Measurements from ENCODE around the gene INAVA.

DNA sequence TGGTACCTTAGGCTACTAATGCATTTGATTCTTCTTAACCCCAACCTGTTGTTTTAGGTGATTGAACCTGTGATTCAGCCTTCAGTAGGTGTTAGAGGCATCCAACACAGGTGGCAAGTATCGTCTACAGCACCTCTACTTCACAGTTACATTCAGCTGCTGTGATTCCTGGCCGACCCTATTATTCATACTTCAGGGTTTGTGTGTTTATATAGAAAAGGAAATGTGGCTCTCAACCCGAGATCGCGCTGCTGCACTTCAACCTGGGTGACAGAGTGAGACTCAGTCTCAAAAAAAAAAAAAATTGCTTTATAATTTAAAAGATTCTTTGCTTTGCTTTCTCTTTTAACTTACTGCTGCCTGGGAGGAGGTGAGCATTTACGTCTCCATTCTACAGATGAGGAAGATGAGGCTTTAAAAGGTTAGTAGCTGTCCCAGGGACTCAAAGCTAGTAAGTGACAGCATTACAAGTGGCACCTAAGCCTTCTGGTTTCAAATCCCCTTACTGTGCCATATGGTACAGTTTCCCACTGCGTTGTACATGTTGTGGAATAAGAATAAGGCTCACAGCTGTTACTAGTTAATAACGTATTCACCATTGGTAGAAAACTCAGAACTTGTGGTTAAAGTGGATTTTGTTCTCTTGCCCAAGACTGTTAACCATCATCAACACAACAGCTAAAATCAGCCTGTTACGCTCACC lies 31.8 kb upstream of the INAVA start:
- TF ChIP-seq EZH2 (IDR thresholded peaks at IDR 0.05) (no peak), POLR2AphosphoS5 (IDR thresholded peaks at IDR 0.05; ENCODE audit: borderline replicate concordance, low read depth, low read length) (no peak), FOXP2 (optimal IDR thresholded peaks at IDR 0.05; ENCODE audit: control extremely low read depth, extremely low read length, insufficient read depth) (no peak)

Data from SK-N-MC (cell line).